GM21528 (cell line): Measurements from ENCODE around the gene CCDC86.

Source experiments
- ATAC-seq: cut with Tn5 transposase; IDR thresholded peaks from one replicate; pipeline ENCODE4 v1.9.1; 2021; ENCODE audit warnings: mild to moderate bottlenecking, moderate library complexity; ENCODE audit not compliant: unreplicated experiment, low FRiP score

Gene CCDC86

GRCh38 chr11:60852117-60852981 lies 10.4 kb downstream of the CCDC86 start:
- ATAC-seq, result no peak

- ATAC-seq, result no peak
These were observed 11.4 kb downstream of the CCDC86 start for GRCh38 chr11:60852982-60853950.

- ATAC-seq, result no peak
These were observed 12.4 kb downstream of the CCDC86 start for GRCh38 chr11:60854140-60854846.

- ATAC-seq, result no peak
These were observed 13.2 kb downstream of the CCDC86 start for GRCh38 chr11:60854847-60855725.

- ATAC-seq, result no peak
These were observed 14.1 kb downstream of the CCDC86 start, which contains the start of gene PTGDR2 for GRCh38 chr11:60855726-60856633. Gene PTGDR2 (minus strand): TSS chr11:60855950. CDS start chr11:60853722, 2,228 bp downstream.

GRCh38 chr11:60857378-60858232 lies 15.7 kb downstream of the CCDC86 start:
- ATAC-seq, result no peak

- ATAC-seq, result no peak
These were observed 16.3 kb downstream of the CCDC86 start for GRCh38 chr11:60858236-60858635.

GRCh38 chr11:60858731-60859464 lies 17.0 kb downstream of the CCDC86 start:
- no peak for ATAC-seq

GRCh38 chr11:60859616-60860250 lies 17.8 kb downstream of the CCDC86 start:
- ATAC-seq, result no peak

GRCh38 chr11:60860943-60861342 lies 19.0 kb downstream of the CCDC86 start:
- ATAC-seq, result no peak

- ATAC-seq, result no peak
These were observed 20.3 kb downstream of the CCDC86 start for GRCh38 chr11:60862171-60862570.

GRCh38 chr11:60863550-60864521 lies 21.9 kb downstream of the CCDC86 start:
- ATAC-seq, result no peak

GRCh38 chr11:60864856-60865513 lies 23.1 kb downstream of the CCDC86 start:
- ATAC-seq, result no peak

GRCh38 chr11:60866911-60867870 lies 25.3 kb downstream of the CCDC86 start, which contains the start of gene ZP1:
Gene ZP1 (plus strand): TSS chr11:60867542. CDS start chr11:60867562, 20 bp downstream.
- ATAC-seq, result no peak
